HepG2 (cell line): Measurements from ENCODE around the gene ARHGEF11. TPM values are rescaled to one million over a fixed set of nuclear protein-coding genes. Genes with fewer than 3 reads are reported as not detected.
"Not testable (repeated sequence)": the region's sequence is repeated elsewhere in the genome, so short reads cannot be mapped to it uniquely, and the experiment has no call there.

Experiments
- ATAC-seq: fragments of 200-7000 bp; cut with Tn5 transposase; 3 replicates; pipeline ENCODE4 v1.9.1; 2020; ENCODE audit warnings: mild to moderate bottlenecking, moderate library complexity
- BruUV-seq: library from RNA; stranded (reverse); fragments of 400-500 nt; replicated peaks from 2 replicates; lab custom pipeline; 2021; lab: Mats Ljungman, UMichigan
- CTCF ChIA-PET: fragments of 300-600 bp; formaldehyde crosslinking; extraction: SDS; loops from one replicate; lab custom pipeline; 2021; ENCODE audit warnings: low total read pairs, inconsistent platforms, low intra/inter-chr PET ratio; lab: Yijun Ruan, JAX
- POLR2A ChIA-PET: fragments of 350-600 bp; sonication (Branson Sonifier 250); formaldehyde crosslinking; loops from one replicate; lab custom pipeline; 2020; ENCODE audit warnings: antibody characterized with exemption, inconsistent platforms; lab: Yijun Ruan, JAX
- DNase-seq: peaks from one replicate; pipeline ENCODE4 v3.0.0-alpha.2; 2015; ENCODE audit warnings: low spot score
- FAIRE-seq: peaks from 3 replicates; lab custom pipeline; 2011; peaks lifted over from hg19 to GRCh38; lab: Jason Lieb, UNC
- H2AFZ ChIP-seq: one replicate; pipeline ENCODE4 v1.6.1; 2011; ENCODE audit warnings: low read length, inconsistent platforms
- H3K27ac ChIP-seq: fragments of 300-600 bp; 3 replicates; pipeline ENCODE4 v1.8.0; 2011; ENCODE audit warnings: mixed run types, mild to moderate bottlenecking, mixed read lengths, low read length, inconsistent platforms; ENCODE audit not compliant: insufficient read depth; ENCODE audit errors: extremely low read length
- H3K27me3 ChIP-seq, 2 experiments: fragments of 200-600 bp in 1 of 2; 2 replicates in 1 of 2; 3 replicates in 1 of 2; pipeline versions ENCODE4 v1.6.0 to v1.8.0; 2011; ENCODE audit warnings: low read length in 2 of 2, mild to moderate bottlenecking in 2 of 2, moderate library complexity in 2 of 2, inconsistent platforms in 1 of 2; ENCODE audit not compliant: insufficient read depth in 2 of 2, control insufficient read depth in 1 of 2
- H3K36me3 ChIP-seq, 2 experiments: fragments of 200-600 bp in 1 of 2; replicated peaks in 1 of 2; 2 replicates in 1 of 2; 3 replicates in 1 of 2; pipeline versions ENCODE4 v1.5.1 to v1.8.0; 2011; ENCODE audit warnings: low read length in 2 of 2, inconsistent platforms in 1 of 2; ENCODE audit not compliant: insufficient read depth in 2 of 2, control insufficient read depth in 1 of 2
- H3K4me1 ChIP-seq: 2 replicates; pipeline ENCODE4 v1.5.1; 2012; ENCODE audit warnings: low read length, inconsistent platforms; ENCODE audit not compliant: insufficient read depth
- H3K4me2 ChIP-seq: 2 replicates; pipeline ENCODE4 v1.6.0; 2011; ENCODE audit warnings: low read depth, low read length, inconsistent platforms
- H3K4me3 ChIP-seq, 3 experiments: fragments of 200-600 bp in 1 of 3; sonication (generic), shearing (Covaris generic) in 1 of 3; replicated peaks in 1 of 3; 2 replicates each; pipeline ENCODE4 v1.5.1; 2011 to 2016; ENCODE audit warnings: low read length in 3 of 3, inconsistent platforms in 2 of 3, low read depth in 2 of 3, mild to moderate bottlenecking in 2 of 3, control low read depth in 1 of 3, mixed read lengths in 1 of 3; ENCODE audit not compliant: insufficient read depth in 1 of 3
- H3K79me2 ChIP-seq: one replicate; pipeline ENCODE4 v1.6.1; 2011; ENCODE audit warnings: low read length, inconsistent platforms; ENCODE audit not compliant: insufficient read depth
- H3K9ac ChIP-seq: 2 replicates; pipeline ENCODE4 v1.6.0; 2011; ENCODE audit warnings: mild to moderate bottlenecking, low read depth, low read length, inconsistent platforms; ENCODE audit not compliant: insufficient read depth
- H3K9me3 ChIP-seq: 2 replicates; pipeline ENCODE4 v1.5.1; 2012; ENCODE audit warnings: mild to moderate bottlenecking, low read length
- H4K20me1 ChIP-seq: 2 replicates; pipeline ENCODE4 v1.6.0; 2011; ENCODE audit warnings: inconsistent platforms, mild to moderate bottlenecking, low read length, moderate library complexity; ENCODE audit not compliant: insufficient read depth
- CBX5 ChIP-seq: sonication (generic); formaldehyde crosslinking; IDR thresholded peaks from 2 replicates; pipeline ENCODE4 v1.4.0; 2020; ENCODE audit warnings: missing genetic modification reagents, borderline replicate concordance
- FOXA1 ChIP-seq, 2 experiments: fragments of 450-650 bp in 1 of 2; sonication (generic) in 1 of 2; formaldehyde crosslinking in 1 of 2; IDR thresholded peaks; 2 replicates each; pipeline versions ENCODE4 v1.4.0 to v1.6.1; 2016 to 2020; ENCODE audit warnings: missing genetic modification reagents in 1 of 2
- FOXA3 ChIP-seq: IDR thresholded peaks from 2 replicates; pipeline ENCODE4 v1.6.1; 2016; ENCODE audit warnings: missing genetic modification reagents, missing compliant biosample characterization
- HDAC1 ChIP-seq: sonication (generic); formaldehyde crosslinking; IDR thresholded peaks from 2 replicates; pipeline ENCODE4 v1.5.1; 2020; ENCODE audit warnings: mild to moderate bottlenecking, missing genetic modification reagents
- LCORL ChIP-seq, 2 experiments: fragments of 450-650 bp in 1 of 2; sonication (generic) in 1 of 2; formaldehyde crosslinking in 1 of 2; IDR thresholded peaks; 2 replicates each; pipeline versions ENCODE4 v1.5.0 to v1.6.1; 2017 to 2020; ENCODE audit warnings: antibody characterized with exemption in 1 of 2, missing genetic modification reagents in 1 of 2
- MAX ChIP-seq: IDR thresholded peaks from 2 replicates; pipeline ENCODE4 v1.6.1; 2012; ENCODE audit warnings: inconsistent platforms
- SAP130 ChIP-seq: IDR thresholded peaks from 2 replicates; pipeline ENCODE4 v1.6.1; 2016; ENCODE audit warnings: low read depth
- TBX2 ChIP-seq: sonication (generic); formaldehyde crosslinking; IDR thresholded peaks from 2 replicates; pipeline ENCODE4 v1.5.0; 2020; ENCODE audit warnings: missing genetic modification reagents, mild to moderate bottlenecking, borderline replicate concordance
- ZFP91 ChIP-seq: sonication (generic); formaldehyde crosslinking; IDR thresholded peaks from 2 replicates; pipeline ENCODE4 v1.9.0; 2022; ENCODE audit warnings: missing genetic modification reagents, mild to moderate bottlenecking, borderline replicate concordance
- ZNF644 ChIP-seq: IDR thresholded peaks from 2 replicates; pipeline ENCODE4 v1.6.1; 2016; ENCODE audit warnings: low read depth
- ZNF746 ChIP-seq: sonication (generic); formaldehyde crosslinking; IDR thresholded peaks from 2 replicates; pipeline ENCODE4 v1.8.0; 2022; ENCODE audit warnings: mild to moderate bottlenecking, missing genetic modification reagents
- WGBS: methylation state at CpG from one replicate; pipeline ENCODE4 v1.1.6; 2017; ENCODE audit warnings: low lambda C conversion rate; 5-methylcytosine and 5-hydroxymethylcytosine counted together
- in situ Hi-C: cut with HindIII; loops from 2 replicates; pipeline ENCODE4 v1.10.0; 2017; ENCODE audit warnings: low pct_unique_long_range_greater_than_20kb; ENCODE audit not compliant: extremely low pct_ligation_motif_present
- intact Hi-C: fragments of 100-400 bp; cut with micrococcal nuclease; formaldehyde crosslinking; loops from one replicate; pipeline ENCODE4 v1.10.0; 2022; ENCODE audit not compliant: unreplicated experiment
- polyA plus RNA-seq, 8 experiments: library from polyadenylated mRNA; depleted of rRNA in 3 of 8; stranded (reverse) in 7 of 8; unstranded in 1 of 8; fragments of >200 nt; fragmentation: Illumina TruSeq in 4 of 8; extraction: Trizol in 4 of 8; gene quantifications; 2 replicates each; pipeline versions ENCODE4 v1.2.1 to v1.2.3, GENCODE V29; 2011 to 2016; ENCODE audit warnings: low read depth in 4 of 8, missing spikeins in 1 of 8, mixed read lengths in 1 of 8; ENCODE audit not compliant: insufficient read depth in 1 of 8
- total RNA-seq, 5 experiments: library from RNA; depleted of rRNA; stranded (reverse); fragments of >200 nt; fragmentation: Illumina TruSeq; extraction: Trizol; gene quantifications; 2 replicates each; pipeline ENCODE4 v1.2.3, GENCODE V29; 2016; ENCODE audit warnings: low read depth in 1 of 5

The ARHGEF11 gene
- total and polyA plus RNA-seq, 2 of the 13 experiments (the other 11 are each of a cell fraction or from before 2014, with no cell fraction given), result 16.5 to 21.2 TPM

DNA sequence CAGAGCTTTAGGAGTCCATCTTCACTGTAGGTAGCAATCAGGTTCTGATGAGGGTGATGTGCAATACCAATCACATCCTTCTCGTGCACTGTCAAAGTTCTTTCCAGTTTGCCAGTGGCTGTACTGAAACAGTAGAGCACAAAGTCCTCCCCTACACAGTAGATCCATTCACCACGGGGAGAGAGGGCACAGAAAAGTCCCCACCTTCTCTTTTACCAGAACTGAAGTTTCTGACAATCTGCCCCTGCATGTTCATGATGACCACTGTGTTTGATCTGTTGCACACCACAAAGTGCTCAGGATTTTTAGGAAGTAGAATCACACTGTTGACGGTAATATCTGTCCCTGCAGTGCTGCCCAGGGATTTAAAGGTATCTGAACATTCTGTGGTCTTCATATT, 13.7 kb upstream of the ARHGEF11 start (continued):
- TF ChIP-seq ZNF644 (CRISPR knock-in tag), result peak; percentile 83
- TF ChIP-seq TBX2 (CRISPR knock-in tag), result peak; percentile 36; the same call in 1 of the 2 replicates
- 0 out of 2 replicates have a peak, but pooled peaks have one; percentile 31 for TF ChIP-seq HDAC1 (CRISPR knock-in tag)
- TF ChIP-seq FOXA3, result peak; percentile 25; the same call in 1 of the 2 replicates
- TF ChIP-seq CBX5 (CRISPR knock-in tag), result 0 out of 2 replicates have a peak, but pooled peaks have one; percentile 34
- TF ChIP-seq MAX, result 0 out of 2 replicates have a peak, but pooled peaks have one; percentile 23
- TF ChIP-seq SAP130 (CRISPR knock-in tag), result peak; percentile 77
- peak; percentile 30; the same call in 1 of the 2 replicates for TF ChIP-seq ZFP91
- TF ChIP-seq LCORL (IDR thresholded peaks at IDR 0.05), result not testable (repeated sequence)
- TF ChIP-seq LCORL (CRISPR knock-in tag; IDR thresholded peaks at IDR 0.05), result peak; percentile 38; the same call in 1 of the 2 replicates
- TF ChIP-seq ZNF746 (CRISPR knock-in tag), result peak; percentile 29; the same call in 1 of the 2 replicates

GRCh38 chr1:157056269-157056668, 10.7 kb upstream of the ARHGEF11 start:
- ATAC-seq (no peak), DNase-seq (no peak), FAIRE-seq (no peak)
- no TSS peak for BruUV-seq
- peaks cover 23% of the 10 kb centered on the region for H3K4me1 ChIP-seq
- TF ChIP-seq FOXA1 (IDR thresholded peaks at IDR 0.05), result no peak
- TF ChIP-seq FOXA1 (CRISPR knock-in tag; IDR thresholded peaks at IDR 0.05), result no peak
- H4K20me1 ChIP-seq, result no peaks in the 10 kb centered on the region
- no peaks in the 10 kb centered on the region for H3K27me3 ChIP-seq
- no peak overlapping the region for H3K27ac ChIP-seq
- H2AFZ ChIP-seq, result no peak overlapping the region
- no peaks in the 10 kb centered on the region for H3K36me3 ChIP-seq
- ChIA-PET CTCF (no interaction called here), POLR2A (no interaction called here)
- 11% methylated on average over 1 of the region's 1 CpG for WGBS
- no peaks in the 10 kb centered on the region for H3K79me2 ChIP-seq
- in situ Hi-C loops, result no loop called here
- no peak overlapping the region for H3K9ac ChIP-seq
- H3K4me3 ChIP-seq, result no peak overlapping the region
- H3K9me3 ChIP-seq, result peaks cover 11% of the 10 kb centered on the region; the same call in 1 of the 2 replicates
- intact Hi-C loops, result no loop called here
- H3K4me2 ChIP-seq, result no peak overlapping the region

- in situ Hi-C loops, H4K20me1 ChIP-seq, H3K4me3 ChIP-seq, BruUV-seq, intact Hi-C loops, H3K4me2 ChIP-seq, H3K27ac ChIP-seq, H3K9me3 ChIP-seq, FAIRE-seq, ATAC-seq, H3K36me3 ChIP-seq, POLR2A ChIA-PET, H2AFZ ChIP-seq, H3K27me3 ChIP-seq, DNase-seq, H3K79me2 ChIP-seq, CTCF ChIA-PET, H3K9ac ChIP-seq: not testable (repeated sequence)
- 73% methylated on average over 5 of the region's 5 CpGs for WGBS
- peaks cover 23% of the 10 kb centered on the region for H3K4me1 ChIP-seq
Observed at GRCh38 chr1:157055729-157056128, 10.2 kb upstream of the ARHGEF11 start.
